Measurements from ENCODE around the gene KCNMA1. TPM values are rescaled to one million over a fixed set of nuclear protein-coding genes. Genes with fewer than 3 reads are reported as not detected.

KCNMA1 gene
- total RNA-seq, 1 donor from 2014 or later, result not detected

- no peaks in the 10 kb centered on the region for H3K36me3 Mint-ChIP-seq (ENCODE audit: low read depth)
- H3K4me1 Mint-ChIP-seq, result no peaks in the 10 kb centered on the region
- no peak overlapping the region for H3K4me3 Mint-ChIP-seq
- H3K27me3 Mint-ChIP-seq, result peaks cover 39% of the 10 kb centered on the region
- no peaks in the 10 kb centered on the region for H3K9me3 Mint-ChIP-seq
- intact Hi-C loops (cut with micrococcal nuclease), result no loop called here
- no peak overlapping the region for H3K27ac Mint-ChIP-seq
- no peak for DNase-seq
Observed at GRCh38 chr10:77633376-77633775, 4.2 kb downstream of the KCNMA1 start.

GRCh38 chr10:77631241-77631640 is 6.4 kb downstream of the KCNMA1 start:
- Mint-ChIP-seq H3K27ac (no peak overlapping the region), H3K36me3 (ENCODE audit: low read depth) (no peaks in the 10 kb centered on the region), H3K27me3 (peaks cover 27% of the 10 kb centered on the region), H3K9me3 (no peaks in the 10 kb centered on the region), H3K4me1 (no peaks in the 10 kb centered on the region), H3K4me3 (no peak overlapping the region)
- no peak for DNase-seq
- intact Hi-C loops (cut with micrococcal nuclease), result no loop called here

GRCh38 chr10:77630507-77630848 is 7.1 kb downstream of the KCNMA1 start:
- Mint-ChIP-seq H3K27ac (no peak overlapping the region), H3K36me3 (ENCODE audit: low read depth) (no peaks in the 10 kb centered on the region), H3K27me3 (peaks cover 19% of the 10 kb centered on the region), H3K4me3 (no peak overlapping the region), H3K9me3 (no peaks in the 10 kb centered on the region), H3K4me1 (no peaks in the 10 kb centered on the region)
- intact Hi-C loops (cut with micrococcal nuclease), result no loop called here
- no peak for DNase-seq

GRCh38 chr10:77629775-77630506 is 7.7 kb downstream of the KCNMA1 start:
- H3K4me1 Mint-ChIP-seq, result no peaks in the 10 kb centered on the region
- no peak overlapping the region for H3K27ac Mint-ChIP-seq
- H3K4me3 Mint-ChIP-seq, result no peak overlapping the region
- peaks cover 16% of the 10 kb centered on the region for H3K27me3 Mint-ChIP-seq
- DNase-seq, result no peak
- H3K36me3 Mint-ChIP-seq (ENCODE audit: low read depth), result no peaks in the 10 kb centered on the region
- H3K9me3 Mint-ChIP-seq, result no peaks in the 10 kb centered on the region
- intact Hi-C loops (cut with micrococcal nuclease), result no loop called here

- Mint-ChIP-seq H3K4me3 (no peak overlapping the region), H3K9me3 (no peaks in the 10 kb centered on the region), H3K27ac (no peak overlapping the region), H3K36me3 (ENCODE audit: low read depth) (no peaks in the 10 kb centered on the region), H3K27me3 (peaks cover 9% of the 10 kb centered on the region), H3K4me1 (no peaks in the 10 kb centered on the region)
- intact Hi-C loops (cut with micrococcal nuclease), result no loop called here
- no peak for DNase-seq
Observed at GRCh38 chr10:77628906-77629730, 8.5 kb downstream of the KCNMA1 start.

- Mint-ChIP-seq H3K27me3 (peaks cover 2% of the 10 kb centered on the region), H3K36me3 (ENCODE audit: low read depth) (no peaks in the 10 kb centered on the region), H3K9me3 (no peaks in the 10 kb centered on the region), H3K4me1 (peaks cover 3% of the 10 kb centered on the region), H3K4me3 (no peak overlapping the region), H3K27ac (no peak overlapping the region)
- intact Hi-C loops (cut with micrococcal nuclease), result no loop called here
- no peak for DNase-seq
Observed at GRCh38 chr10:77626266-77626935, 11.2 kb downstream of the KCNMA1 start.

- H3K9me3 Mint-ChIP-seq, result no peaks in the 10 kb centered on the region
- intact Hi-C loops (cut with micrococcal nuclease), result no loop called here
- no peak for DNase-seq
- no peak overlapping the region for H3K27ac Mint-ChIP-seq
- peaks cover 2% of the 10 kb centered on the region for H3K27me3 Mint-ChIP-seq
- H3K36me3 Mint-ChIP-seq (ENCODE audit: low read depth), result no peaks in the 10 kb centered on the region
- H3K4me1 Mint-ChIP-seq, result peaks cover 3% of the 10 kb centered on the region
- H3K4me3 Mint-ChIP-seq, result no peak overlapping the region
Observed at GRCh38 chr10:77625379-77625778, 12.2 kb downstream of the KCNMA1 start.

GRCh38 chr10:77622889-77623291 is 14.7 kb downstream of the KCNMA1 start:
- Mint-ChIP-seq H3K36me3 (ENCODE audit: low read depth) (no peaks in the 10 kb centered on the region), H3K9me3 (no peaks in the 10 kb centered on the region), H3K27ac (no peak overlapping the region), H3K27me3 (peaks cover 2% of the 10 kb centered on the region), H3K4me3 (no peak overlapping the region), H3K4me1 (peaks cover 3% of the 10 kb centered on the region)
- intact Hi-C loops (cut with micrococcal nuclease), result no loop called here
- DNase-seq, result no peak

GRCh38 chr10:77620731-77621130 is 16.9 kb downstream of the KCNMA1 start:
- H3K9me3 Mint-ChIP-seq, result no peaks in the 10 kb centered on the region
- peaks cover 3% of the 10 kb centered on the region for H3K4me1 Mint-ChIP-seq
- peaks cover 2% of the 10 kb centered on the region for H3K27me3 Mint-ChIP-seq
- no peak overlapping the region for H3K4me3 Mint-ChIP-seq
- DNase-seq, result no peak
- intact Hi-C loops (cut with micrococcal nuclease), result no loop called here
- no peak overlapping the region for H3K27ac Mint-ChIP-seq
- no peaks in the 10 kb centered on the region for H3K36me3 Mint-ChIP-seq (ENCODE audit: low read depth)

- Mint-ChIP-seq H3K4me1 (peaks cover 3% of the 10 kb centered on the region), H3K36me3 (ENCODE audit: low read depth) (no peaks in the 10 kb centered on the region), H3K27me3 (no peaks in the 10 kb centered on the region), H3K4me3 (no peak overlapping the region), H3K9me3 (no peaks in the 10 kb centered on the region), H3K27ac (no peak overlapping the region)
- no peak for DNase-seq
- intact Hi-C loops (cut with micrococcal nuclease), result no loop called here
Observed at GRCh38 chr10:77619964-77620703, 17.5 kb downstream of the KCNMA1 start.

- Mint-ChIP-seq H3K27ac (no peak overlapping the region), H3K36me3 (ENCODE audit: low read depth) (no peaks in the 10 kb centered on the region), H3K27me3 (peaks cover 1% of the 10 kb centered on the region), H3K9me3 (no peaks in the 10 kb centered on the region), H3K4me1 (peaks cover 3% of the 10 kb centered on the region), H3K4me3 (no peak overlapping the region)
- intact Hi-C loops (cut with micrococcal nuclease), result no loop called here
- no peak for DNase-seq
Observed at GRCh38 chr10:77618117-77618516, 19.5 kb downstream of the KCNMA1 start.

- H3K4me1 Mint-ChIP-seq, result no peaks in the 10 kb centered on the region
Observed at GRCh38 chr10:77616766-77617165, 20.8 kb downstream of the KCNMA1 start.

GRCh38 chr10:77614778-77615625 is 22.6 kb downstream of the KCNMA1 start:
- Mint-ChIP-seq H3K36me3 (ENCODE audit: low read depth) (no peaks in the 10 kb centered on the region), H3K9me3 (no peaks in the 10 kb centered on the region), H3K27me3 (peaks cover 1% of the 10 kb centered on the region), H3K4me3 (no peak overlapping the region), H3K27ac (no peak overlapping the region), H3K4me1 (no peaks in the 10 kb centered on the region)
- DNase-seq, result no peak
- intact Hi-C loops (cut with micrococcal nuclease), result no loop called here

More at GRCh38 chr10:77616766-77617165, 20.8 kb downstream of the KCNMA1 start:
- no peak overlapping the region for H3K27ac Mint-ChIP-seq
- H3K27me3 Mint-ChIP-seq, result peaks cover 1% of the 10 kb centered on the region
- DNase-seq, result no peak
- no peak overlapping the region for H3K4me3 Mint-ChIP-seq
- intact Hi-C loops (cut with micrococcal nuclease), result no loop called here
- no peaks in the 10 kb centered on the region for H3K36me3 Mint-ChIP-seq (ENCODE audit: low read depth)
- H3K9me3 Mint-ChIP-seq, result no peaks in the 10 kb centered on the region
